GM21447 (cell line): Measurements from ENCODE around the gene ANO10.
A peak's percentile ranks its signal among the peaks of the same experiment; 100 is the strongest.
"Not testable (repeated sequence)": the region's sequence is repeated elsewhere in the genome, so short reads cannot be mapped to it uniquely, and the experiment has no call there.

ENCODE experiments used
- ATAC-seq: cut with Tn5 transposase; IDR thresholded peaks from one replicate; pipeline ENCODE4 v1.9.1; 2021; ENCODE audit not compliant: unreplicated experiment

ANO10 gene

GRCh38 chr3:43629257-43629656, 7.4 kb upstream of the ANO10 start:
- ATAC-seq: no peak

DNA sequence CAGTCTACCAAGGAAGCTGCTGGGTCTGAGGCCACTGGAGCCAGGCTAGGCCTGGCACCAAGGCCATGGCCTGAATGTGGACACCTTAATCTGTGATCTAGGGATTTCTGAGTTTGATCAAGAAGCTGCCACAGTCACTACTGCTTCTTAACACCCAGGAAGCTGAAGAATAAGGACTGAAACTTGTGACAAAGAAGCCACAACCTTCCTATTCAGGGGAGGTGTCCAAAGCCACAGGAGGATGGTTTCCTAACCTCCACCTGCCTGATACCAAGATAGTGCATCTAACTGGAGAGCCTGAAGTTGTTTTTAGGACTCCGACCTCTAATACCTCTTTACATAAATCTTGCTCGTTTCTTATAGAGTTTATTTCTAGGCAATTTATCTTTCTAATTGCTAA, 5.5 kb upstream of the ANO10 start:
- ATAC-seq: no peak

GRCh38 chr3:43624619-43625305, 3.0 kb upstream of the ANO10 start:
- ATAC-seq: no peak

- ATAC-seq: peak; percentile 1
Measured at GRCh38 chr3:43620831-43621655, 768 bp downstream of the ANO10 start.

GRCh38 chr3:43619588-43619987, 2.2 kb downstream of the ANO10 start:
- no peak for ATAC-seq

- no peak for ATAC-seq
Measured at GRCh38 chr3:43618142-43618541, 3.7 kb downstream of the ANO10 start.

- ATAC-seq: no peak
Measured at GRCh38 chr3:43616034-43616433, 5.8 kb downstream of the ANO10 start.

DNA sequence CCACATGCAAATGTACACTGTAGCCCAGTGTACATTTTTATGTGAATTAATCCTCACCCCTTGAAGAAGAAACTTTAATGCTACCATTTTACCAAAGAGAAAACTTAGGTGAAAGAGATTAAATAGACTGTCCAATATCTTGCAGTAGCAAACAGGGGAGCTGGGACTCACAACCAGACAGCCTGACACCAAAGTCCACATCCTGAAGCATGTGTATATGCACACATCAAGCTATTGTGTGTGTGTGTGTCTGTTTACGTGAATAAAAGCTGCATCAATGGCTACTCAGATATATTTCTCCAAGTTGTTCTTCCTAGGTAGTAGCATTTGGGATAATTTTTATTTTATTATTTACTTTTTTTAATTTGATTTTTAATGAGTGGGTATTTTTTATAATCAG, 6.7 kb downstream of the ANO10 start:
- ATAC-seq: no peak

GRCh38 chr3:43613976-43614375, 7.8 kb downstream of the ANO10 start:
- ATAC-seq: no peak

- no peak for ATAC-seq
Measured at GRCh38 chr3:43612419-43612818, 9.4 kb downstream of the ANO10 start.

GRCh38 chr3:43609406-43609805, 12.4 kb downstream of the ANO10 start:
- ATAC-seq: no peak

GRCh38 chr3:43608751-43609150, 13.1 kb downstream of the ANO10 start:
- ATAC-seq: no peak

- no peak for ATAC-seq
Measured at GRCh38 chr3:43606284-43606683, 15.5 kb downstream of the ANO10 start.

DNA sequence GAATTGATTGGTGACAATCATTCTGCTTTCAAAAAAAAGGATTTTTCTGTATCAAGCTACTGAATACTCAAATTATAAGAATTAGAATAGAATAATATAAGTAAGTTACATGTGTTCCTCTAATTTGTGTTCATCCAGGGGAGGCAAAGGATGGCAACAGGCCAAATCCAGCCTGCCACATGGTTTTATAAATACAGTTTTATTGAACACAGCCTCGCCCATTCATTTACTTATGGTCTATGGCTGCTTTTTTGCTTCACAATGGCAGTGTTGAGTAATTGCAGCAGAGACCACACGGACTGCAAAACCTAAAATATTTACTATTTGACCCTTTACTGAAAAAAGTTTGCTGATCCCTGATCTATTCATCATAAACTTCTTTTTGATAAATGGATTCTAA, 21.9 kb downstream of the ANO10 start:
- ATAC-seq: not testable (repeated sequence)

GRCh38 chr3:43597961-43598360, 23.9 kb downstream of the ANO10 start:
- no peak for ATAC-seq

DNA sequence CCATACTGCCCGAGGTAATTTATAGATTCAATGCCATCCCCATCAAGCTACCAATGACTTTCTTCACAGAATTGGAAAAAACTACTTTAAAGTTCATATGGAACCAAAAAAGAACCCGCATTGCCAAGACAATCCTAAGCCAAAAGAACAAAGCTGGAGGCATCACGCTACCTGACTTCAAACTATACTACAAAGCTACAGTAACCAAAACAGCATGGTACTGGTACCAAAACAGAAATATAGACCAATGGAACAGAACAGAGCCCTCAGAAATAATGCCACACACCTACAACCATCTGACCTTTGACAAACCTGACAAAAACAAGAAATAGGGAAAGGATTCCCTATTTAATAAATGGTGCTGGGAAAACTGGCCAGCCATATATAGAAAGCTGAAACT, 25.6 kb downstream of the ANO10 start:
- ATAC-seq: not testable (repeated sequence)

GRCh38 chr3:43595280-43595679, 26.5 kb downstream of the ANO10 start:
- ATAC-seq: not testable (repeated sequence)

- ATAC-seq: not testable (repeated sequence)
Measured at GRCh38 chr3:43593588-43593987, 28.2 kb downstream of the ANO10 start.

GRCh38 chr3:43591866-43592265, 29.9 kb downstream of the ANO10 start:
- ATAC-seq: not testable (repeated sequence)

- ATAC-seq: no peak
Measured at GRCh38 chr3:43587303-43587702, 34.5 kb downstream of the ANO10 start.

GRCh38 chr3:43584043-43584826, 37.6 kb downstream of the ANO10 start:
- ATAC-seq: no peak

- ATAC-seq: no peak
Measured at GRCh38 chr3:43583481-43583880, 38.3 kb downstream of the ANO10 start.
